ENCODE results near the gene LDLRAD3.

DNA sequence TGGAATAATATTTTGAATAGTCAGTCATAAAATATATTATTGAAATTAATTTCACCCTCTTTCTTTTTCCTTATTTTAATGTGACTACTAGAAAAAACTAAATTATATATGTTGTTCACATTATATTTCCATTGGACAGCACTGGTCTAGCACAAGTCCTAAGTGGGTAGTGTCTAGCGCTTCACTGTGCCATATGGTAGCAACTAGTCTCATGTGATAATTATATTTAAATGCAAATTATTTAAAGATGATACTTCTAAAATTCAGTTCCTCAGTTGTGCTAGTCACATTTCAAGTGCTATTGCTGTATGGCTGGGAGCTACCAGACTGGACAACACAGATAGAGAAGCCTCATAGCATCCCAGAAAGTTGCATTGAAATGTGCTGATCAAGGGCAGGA lies 19.1 kb upstream of the LDLRAD3 start:
- TF ChIP-seq, protein P1, sequence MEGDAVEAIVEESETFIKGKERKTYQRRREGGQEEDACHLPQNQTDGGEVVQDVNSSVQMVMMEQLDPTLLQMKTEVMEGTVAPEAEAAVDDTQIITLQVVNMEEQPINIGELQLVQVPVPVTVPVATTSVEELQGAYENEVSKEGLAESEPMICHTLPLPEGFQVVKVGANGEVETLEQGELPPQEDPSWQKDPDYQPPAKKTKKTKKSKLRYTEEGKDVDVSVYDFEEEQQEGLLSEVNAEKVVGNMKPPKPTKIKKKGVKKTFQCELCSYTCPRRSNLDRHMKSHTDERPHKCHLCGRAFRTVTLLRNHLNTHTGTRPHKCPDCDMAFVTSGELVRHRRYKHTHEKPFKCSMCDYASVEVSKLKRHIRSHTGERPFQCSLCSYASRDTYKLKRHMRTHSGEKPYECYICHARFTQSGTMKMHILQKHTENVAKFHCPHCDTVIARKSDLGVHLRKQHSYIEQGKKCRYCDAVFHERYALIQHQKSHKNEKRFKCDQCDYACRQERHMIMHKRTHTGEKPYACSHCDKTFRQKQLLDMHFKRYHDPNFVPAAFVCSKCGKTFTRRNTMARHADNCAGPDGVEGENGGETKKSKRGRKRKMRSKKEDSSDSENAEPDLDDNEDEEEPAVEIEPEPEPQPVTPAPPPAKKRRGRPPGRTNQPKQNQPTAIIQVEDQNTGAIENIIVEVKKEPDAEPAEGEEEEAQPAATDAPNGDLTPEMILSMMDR (IDR thresholded peaks at IDR 0.05; ENCODE audit: low read depth, low read length, poor library complexity, severe bottlenecking): no peak
- no peak for TF ChIP-seq EZH2phosphoT487 (IDR thresholded peaks at IDR 0.05; ENCODE audit: borderline replicate concordance, low read length)

Data from DOHH2 (cell line).